ENCODE measurements around the gene USP2.
"Not testable (repeated sequence)": the region's sequence is repeated elsewhere in the genome, so short reads cannot be mapped to it uniquely, and the experiment has no call there.

Gene USP2

GRCh38 chr11:119417726-119418540, 36.4 kb upstream of the USP2 start:
- TF ChIP-seq POLR2A (IDR thresholded peaks at IDR 0.05; ENCODE audit: low read depth, low read length), result no peak
- DNase-seq (ENCODE audit: insufficient read length, low spot score), result peak; percentile 63
- FAIRE-seq, result peak; percentile 80

- FAIRE-seq (no peak), DNase-seq (ENCODE audit: insufficient read length, low spot score) (peak; percentile 52)
- 0 out of 2 replicates have a peak, but pooled peaks have one; percentile 4 for TF ChIP-seq POLR2A (IDR thresholded peaks at IDR 0.05; ENCODE audit: low read depth, low read length)
Observed at GRCh38 chr11:119416606-119417580, 35.4 kb upstream of the USP2 start.

GRCh38 chr11:119415966-119416365, 34.5 kb upstream of the USP2 start:
- no peak for DNase-seq (ENCODE audit: insufficient read length, low spot score)
- FAIRE-seq, result no peak
- no peak for TF ChIP-seq POLR2A (IDR thresholded peaks at IDR 0.05; ENCODE audit: low read depth, low read length)

- DNase-seq (ENCODE audit: insufficient read length, low spot score) (no peak), FAIRE-seq (no peak)
- TF ChIP-seq POLR2A (IDR thresholded peaks at IDR 0.05; ENCODE audit: low read depth, low read length), result no peak
Observed at GRCh38 chr11:119415517-119415916, 34.0 kb upstream of the USP2 start.

- no peak for TF ChIP-seq POLR2A (IDR thresholded peaks at IDR 0.05; ENCODE audit: low read depth, low read length)
- no peak for DNase-seq (ENCODE audit: insufficient read length, low spot score)
- no peak for FAIRE-seq
Observed at GRCh38 chr11:119414734-119415133, 33.2 kb upstream of the USP2 start.

DNA sequence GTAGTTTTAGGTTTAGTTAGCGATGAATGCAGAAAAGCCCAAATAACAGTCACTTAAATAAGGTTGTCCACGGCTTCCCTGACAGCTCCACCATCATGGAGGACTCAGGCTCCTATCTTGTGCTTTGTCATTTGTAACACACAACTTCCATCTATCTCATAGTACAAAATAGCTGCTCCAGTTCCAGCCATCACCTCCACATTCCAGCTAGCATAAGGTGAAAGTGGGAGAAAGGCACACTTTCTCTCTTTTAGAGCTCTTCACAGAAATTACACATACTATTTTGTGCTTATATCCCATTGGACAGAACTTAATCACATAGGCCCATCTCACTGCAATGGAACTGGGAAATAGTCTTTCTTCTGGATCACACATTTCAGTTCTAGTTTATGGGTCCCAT, 32.8 kb upstream of the USP2 start:
- DNase-seq (ENCODE audit: insufficient read length, low spot score) (no peak), FAIRE-seq (no peak)
- TF ChIP-seq POLR2A (IDR thresholded peaks at IDR 0.05; ENCODE audit: low read depth, low read length), result no peak

- TF ChIP-seq POLR2A (IDR thresholded peaks at IDR 0.05; ENCODE audit: low read depth, low read length), result no peak
- DNase-seq (ENCODE audit: insufficient read length, low spot score) (no peak), FAIRE-seq (no peak)
Observed at GRCh38 chr11:119412072-119412471, 30.6 kb upstream of the USP2 start.

DNA sequence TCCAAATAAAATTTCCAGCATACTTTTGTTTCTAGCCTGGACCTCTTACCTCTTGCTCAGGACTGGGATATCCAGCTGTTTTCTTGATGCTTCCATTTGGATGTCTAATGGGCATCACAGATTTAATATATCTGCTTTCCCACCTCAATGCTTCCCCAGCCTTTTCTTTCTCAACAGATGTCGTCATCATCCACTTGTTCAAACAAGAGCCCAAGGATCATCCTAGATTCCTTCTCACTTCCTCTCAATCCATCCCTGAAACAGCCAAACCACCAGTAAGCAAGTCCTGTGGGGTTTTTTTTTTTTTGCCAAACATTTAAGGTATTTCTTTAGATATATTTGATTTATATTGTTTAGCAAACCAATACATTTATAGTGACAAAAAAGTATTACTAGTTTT, 29.0 kb upstream of the USP2 start:
- DNase-seq (ENCODE audit: insufficient read length, low spot score) (no peak), FAIRE-seq (no peak)
- TF ChIP-seq POLR2A (IDR thresholded peaks at IDR 0.05; ENCODE audit: low read depth, low read length), result no peak

- no peak for TF ChIP-seq POLR2A (IDR thresholded peaks at IDR 0.05; ENCODE audit: low read depth, low read length)
- no peak for DNase-seq (ENCODE audit: insufficient read length, low spot score)
- no peak for FAIRE-seq
Observed at GRCh38 chr11:119409731-119410130, 28.2 kb upstream of the USP2 start.

GRCh38 chr11:119406005-119406404, 24.5 kb upstream of the USP2 start:
- no peak for FAIRE-seq
- DNase-seq (ENCODE audit: insufficient read length, low spot score), result no peak
- TF ChIP-seq POLR2A (IDR thresholded peaks at IDR 0.05; ENCODE audit: low read depth, low read length), result no peak

GRCh38 chr11:119405448-119405847, 24.0 kb upstream of the USP2 start:
- not testable (repeated sequence) for FAIRE-seq; DNase-seq (ENCODE audit: insufficient read length, low spot score)

DNA sequence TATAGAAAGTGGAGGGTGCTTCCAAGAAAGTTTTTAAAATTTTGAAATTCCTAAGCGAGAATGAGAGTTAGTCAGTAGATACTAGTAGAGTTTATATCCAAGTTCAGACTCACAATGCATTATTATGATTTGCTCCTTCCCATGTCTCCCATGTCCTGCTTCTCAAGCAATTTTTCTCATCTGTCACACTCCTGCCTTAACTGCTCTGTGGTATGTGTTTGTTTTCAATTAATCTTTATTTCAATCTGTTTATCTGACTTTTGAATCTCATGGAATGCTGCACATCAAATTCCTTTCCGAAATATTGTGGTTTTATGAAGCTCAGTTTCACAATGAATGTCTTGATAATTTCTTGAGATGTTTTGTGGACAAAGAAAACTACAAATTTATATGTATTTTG, 23.4 kb upstream of the USP2 start:
- TF ChIP-seq POLR2A (IDR thresholded peaks at IDR 0.05; ENCODE audit: low read depth, low read length), result no peak
- DNase-seq (ENCODE audit: insufficient read length, low spot score), result no peak
- FAIRE-seq, result no peak

GRCh38 chr11:119403021-119403420, 21.5 kb upstream of the USP2 start:
- FAIRE-seq (no peak), DNase-seq (ENCODE audit: insufficient read length, low spot score) (no peak)
- no peak for TF ChIP-seq POLR2A (IDR thresholded peaks at IDR 0.05; ENCODE audit: low read depth, low read length)

- no peak for TF ChIP-seq POLR2A (IDR thresholded peaks at IDR 0.05; ENCODE audit: low read depth, low read length)
- DNase-seq (ENCODE audit: insufficient read length, low spot score) (no peak), FAIRE-seq (no peak)
Observed at GRCh38 chr11:119402470-119402869, 21.0 kb upstream of the USP2 start.
